ENCODE data around the gene TNS1.

DNA sequence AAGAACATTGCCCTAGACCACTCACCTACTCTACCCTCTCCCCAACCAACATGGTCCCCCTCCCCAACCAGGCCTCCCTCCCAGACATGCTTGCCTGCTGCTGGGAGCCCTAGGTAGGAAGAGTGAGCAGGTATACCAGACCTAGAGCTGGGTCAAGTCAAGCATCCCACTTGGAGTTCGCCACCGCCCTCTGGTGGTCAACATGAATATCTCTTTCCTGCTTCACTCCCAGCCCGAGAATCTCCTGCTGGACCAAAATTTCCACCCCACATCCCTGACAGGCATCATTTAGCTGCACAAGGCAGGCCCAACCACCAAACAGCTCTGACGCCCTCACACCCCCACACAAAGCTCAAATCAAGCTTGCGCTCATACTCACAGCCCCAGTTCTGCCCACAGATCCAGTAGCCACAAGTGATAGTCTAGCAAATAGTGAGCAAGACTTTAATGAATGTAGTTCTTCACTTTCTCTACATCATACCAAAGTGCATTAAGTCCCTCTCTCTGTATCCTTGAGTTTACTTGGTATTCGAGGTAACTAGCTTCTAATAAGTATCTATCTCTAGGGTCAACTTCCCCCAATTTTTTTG is 116.0 kb downstream of the TNS1 start:
- TF ChIP-seq, protein P1, sequence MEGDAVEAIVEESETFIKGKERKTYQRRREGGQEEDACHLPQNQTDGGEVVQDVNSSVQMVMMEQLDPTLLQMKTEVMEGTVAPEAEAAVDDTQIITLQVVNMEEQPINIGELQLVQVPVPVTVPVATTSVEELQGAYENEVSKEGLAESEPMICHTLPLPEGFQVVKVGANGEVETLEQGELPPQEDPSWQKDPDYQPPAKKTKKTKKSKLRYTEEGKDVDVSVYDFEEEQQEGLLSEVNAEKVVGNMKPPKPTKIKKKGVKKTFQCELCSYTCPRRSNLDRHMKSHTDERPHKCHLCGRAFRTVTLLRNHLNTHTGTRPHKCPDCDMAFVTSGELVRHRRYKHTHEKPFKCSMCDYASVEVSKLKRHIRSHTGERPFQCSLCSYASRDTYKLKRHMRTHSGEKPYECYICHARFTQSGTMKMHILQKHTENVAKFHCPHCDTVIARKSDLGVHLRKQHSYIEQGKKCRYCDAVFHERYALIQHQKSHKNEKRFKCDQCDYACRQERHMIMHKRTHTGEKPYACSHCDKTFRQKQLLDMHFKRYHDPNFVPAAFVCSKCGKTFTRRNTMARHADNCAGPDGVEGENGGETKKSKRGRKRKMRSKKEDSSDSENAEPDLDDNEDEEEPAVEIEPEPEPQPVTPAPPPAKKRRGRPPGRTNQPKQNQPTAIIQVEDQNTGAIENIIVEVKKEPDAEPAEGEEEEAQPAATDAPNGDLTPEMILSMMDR (conservative IDR thresholded peaks at IDR 0.05; ENCODE audit: low read length), result peak; percentile 83
- no peak for TF ChIP-seq EZH2phosphoT487 (IDR thresholded peaks at IDR 0.05; ENCODE audit: borderline replicate concordance)

Measured in Loucy (cell line).